Stimulated activated naive CD4-positive, alpha-beta T cell (primary cell): Measurements from ENCODE around the gene N4BP3.

ENCODE experiments used
- DNase-seq, 6 experiments: peaks; one replicate each; lab custom pipeline; 2025; lab: John Stamatoyannopoulos, UW

Gene N4BP3

DNA sequence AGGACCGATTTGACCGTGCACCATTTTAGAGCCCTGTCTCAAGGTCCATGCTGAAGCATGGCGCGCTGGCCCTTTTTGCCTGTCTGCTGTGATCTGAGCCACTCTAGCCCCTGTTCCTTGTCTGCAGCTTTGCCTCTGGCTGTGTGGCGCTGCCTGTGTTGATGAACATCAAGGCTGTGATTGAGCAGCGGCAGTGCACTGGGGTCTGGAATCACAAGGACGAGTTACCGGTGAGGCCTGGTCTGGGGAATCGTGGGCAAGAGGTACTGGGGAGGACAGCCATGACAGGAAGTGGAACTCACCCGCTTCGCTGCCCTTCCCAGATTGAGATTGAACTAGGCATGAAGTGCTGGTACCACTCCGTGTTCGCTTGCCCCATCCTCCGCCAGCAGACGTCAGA, 34.1 kb downstream of the N4BP3 start:
- no peak for DNase-seq

DNA sequence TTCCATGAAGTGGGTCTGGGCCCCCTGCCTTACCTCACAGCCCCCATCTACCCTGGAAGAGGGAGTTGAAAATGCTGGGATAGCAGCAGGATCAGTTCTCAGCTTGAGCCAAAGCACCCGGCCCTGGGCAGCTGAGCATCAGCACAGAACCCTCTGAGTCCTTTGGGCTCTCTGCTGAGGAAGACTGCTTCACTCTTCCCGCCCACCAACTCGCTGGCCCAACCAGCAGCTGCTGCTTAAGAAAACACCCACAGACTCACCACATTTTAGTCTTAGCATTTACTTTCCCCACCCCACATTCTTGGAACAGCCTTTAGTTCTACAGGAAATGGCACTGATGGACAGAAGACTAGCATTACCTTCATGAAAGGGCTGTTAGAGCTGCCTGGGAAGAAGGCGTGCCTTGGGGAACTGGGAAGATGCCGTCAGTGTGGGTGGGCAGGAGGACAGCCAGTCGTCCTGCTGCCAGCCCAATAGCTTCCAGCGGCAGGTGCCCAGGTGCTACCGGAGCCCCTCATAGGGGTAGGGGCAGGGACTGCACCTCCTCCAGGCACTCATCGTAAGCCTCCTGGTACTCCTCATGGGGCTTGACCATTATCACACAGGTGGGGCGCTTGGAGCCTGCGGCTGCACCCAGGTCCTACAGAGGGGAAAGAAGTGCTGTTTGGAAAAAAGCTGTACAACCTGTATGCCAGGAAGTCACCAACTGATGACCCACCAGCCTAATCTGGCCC, 36.0 kb downstream of the N4BP3 start:
- no peak for DNase-seq

DNA sequence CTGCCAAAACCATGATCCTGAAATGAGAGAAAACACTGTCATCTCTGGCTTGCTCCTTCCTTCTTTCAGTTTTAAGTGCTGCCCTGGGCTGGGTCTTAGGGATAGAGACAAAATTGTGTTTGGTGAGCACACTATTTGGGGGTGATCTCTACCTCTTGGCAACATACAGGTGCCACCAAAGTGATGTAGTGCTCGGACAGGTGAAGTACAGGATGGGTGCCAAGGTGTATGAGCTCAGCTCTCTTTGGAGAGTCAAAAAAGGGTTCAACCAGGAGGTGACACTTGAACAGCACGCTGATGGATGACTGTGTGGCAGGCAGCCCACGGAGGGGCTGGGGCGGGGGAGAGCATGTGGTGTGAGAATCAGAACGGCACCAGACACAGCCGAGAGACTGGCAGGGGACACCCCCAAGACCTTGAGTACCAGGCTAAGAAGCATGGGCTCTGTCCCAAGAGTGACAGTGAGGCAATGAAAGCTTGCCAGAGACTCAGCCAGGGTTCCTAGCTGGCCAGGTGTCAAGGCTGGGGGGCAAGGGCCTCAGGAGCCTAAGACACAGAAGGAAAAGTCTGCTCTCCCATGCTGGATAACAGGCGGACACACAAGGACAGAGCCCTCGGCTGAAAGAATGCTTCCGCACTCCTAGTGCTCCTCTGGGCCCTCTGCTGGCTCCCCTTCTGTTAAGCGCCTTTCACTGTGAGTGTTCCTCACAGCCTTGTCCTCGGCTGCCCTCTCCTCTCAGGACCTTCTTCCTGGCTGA, 37.8 kb downstream of the N4BP3 start:
- no peak for DNase-seq

DNA sequence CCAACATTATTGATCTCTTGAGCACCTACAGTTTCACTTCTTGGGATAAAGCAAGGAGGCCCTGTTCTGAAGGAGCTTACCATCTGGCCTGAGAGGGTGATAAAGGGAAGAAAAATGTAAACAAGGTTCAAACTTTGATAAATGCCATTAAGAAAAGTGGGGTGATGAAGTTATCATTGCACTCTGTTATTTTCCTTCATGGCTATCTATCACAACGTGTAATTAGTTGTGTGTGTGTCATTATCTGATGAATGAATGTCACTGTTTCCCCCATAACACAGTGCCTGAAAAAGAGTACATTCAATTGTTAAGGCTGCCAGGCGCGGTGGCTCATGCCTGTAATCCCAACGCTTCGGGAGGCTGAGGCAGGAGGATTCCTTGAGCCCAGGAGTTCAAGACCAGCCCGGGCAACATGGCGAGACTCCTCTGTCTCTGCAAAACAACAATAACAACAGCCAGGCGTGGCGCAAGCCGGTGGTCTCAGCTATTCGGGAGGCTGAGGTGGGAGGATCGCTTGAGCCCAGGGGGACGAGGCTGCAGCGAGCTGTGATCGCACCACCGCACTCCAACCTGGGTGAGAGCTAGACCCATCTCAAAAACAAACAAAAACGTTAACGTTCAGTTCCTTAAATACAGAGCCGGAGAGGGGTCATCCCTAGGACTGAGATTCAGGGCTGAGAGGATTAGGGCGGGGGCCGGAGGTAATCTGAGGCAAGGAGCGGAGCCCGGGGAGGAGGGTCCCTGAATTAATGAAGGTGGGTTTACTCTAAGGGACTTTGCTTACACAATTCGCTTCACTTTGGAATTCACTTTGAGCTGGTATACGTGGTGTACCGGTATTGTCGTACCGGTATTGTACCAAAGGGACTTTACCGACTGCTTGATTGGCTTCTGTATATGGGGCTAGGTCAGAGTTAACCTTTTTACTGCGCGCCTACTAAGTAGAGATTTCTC, 39.4 kb downstream of the N4BP3 start:
- no peak for DNase-seq

DNA sequence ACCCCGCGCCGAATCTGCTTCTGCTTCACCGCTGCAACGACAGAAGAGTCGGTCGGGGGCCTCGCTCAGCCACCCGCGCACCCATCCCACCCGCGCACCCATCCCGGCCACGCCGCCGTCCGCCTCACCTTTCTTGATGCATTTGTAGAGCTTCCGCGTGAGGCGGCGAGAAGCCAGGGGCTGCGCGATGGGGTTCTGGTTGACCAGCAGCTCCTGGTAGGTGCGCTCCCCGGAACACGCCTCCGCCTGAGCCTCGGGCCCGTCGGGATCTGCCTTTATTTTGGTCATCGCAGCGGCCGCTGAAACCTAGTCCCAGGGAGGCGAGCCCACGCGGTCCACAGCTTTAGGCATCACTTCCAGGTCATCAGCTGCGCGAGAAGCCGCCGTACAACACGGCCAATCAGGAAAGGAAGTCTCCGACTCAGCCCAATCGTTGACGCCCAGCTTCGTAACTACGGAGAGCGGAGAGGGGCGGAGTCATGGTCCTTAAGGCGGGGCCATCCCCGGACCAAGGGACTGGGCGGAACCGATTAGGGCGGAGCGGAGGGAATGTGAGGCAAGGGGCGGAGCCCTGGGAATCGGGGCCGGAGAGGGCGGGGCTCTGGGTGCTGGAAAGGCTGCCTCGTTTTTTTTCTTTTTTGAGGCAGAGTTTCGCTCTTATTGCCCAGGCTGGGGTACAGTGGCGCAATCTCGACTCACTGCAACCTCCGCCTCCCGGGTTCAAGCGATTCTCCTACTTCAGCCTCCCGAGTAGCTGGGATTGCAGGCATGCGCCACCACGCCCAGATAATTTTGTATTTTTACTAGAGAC, 40.4 kb downstream of the N4BP3 start, which contains the start of gene NHP2:
Gene NHP2 (minus strand): TSS at position 356 of the 811 bp plus-strand sequence. CDS start 68 bp downstream, at position 288.
- DNase-seq, result peak; percentile 94 to 97 (median 96)

DNA sequence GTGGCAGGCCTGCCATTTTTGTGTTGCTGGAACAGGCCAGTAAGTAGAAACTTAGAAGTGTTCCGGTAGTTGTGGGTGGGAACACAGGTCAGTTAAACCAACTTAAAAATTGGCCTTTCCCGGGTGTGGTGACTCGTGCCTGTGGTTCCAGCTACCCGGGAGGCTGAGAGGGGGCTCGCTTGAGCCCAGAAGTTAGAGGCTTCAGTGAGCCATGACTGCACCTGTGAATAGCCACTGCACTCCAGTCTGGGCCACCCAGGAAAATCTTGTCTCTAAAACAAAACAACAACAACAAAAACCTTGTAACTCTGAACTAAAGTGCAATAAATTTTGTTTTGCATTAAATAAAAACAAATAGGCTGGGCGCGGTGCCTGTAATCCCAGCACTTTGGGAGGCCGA, 41.7 kb downstream of the N4BP3 start:
- no peak for DNase-seq

DNA sequence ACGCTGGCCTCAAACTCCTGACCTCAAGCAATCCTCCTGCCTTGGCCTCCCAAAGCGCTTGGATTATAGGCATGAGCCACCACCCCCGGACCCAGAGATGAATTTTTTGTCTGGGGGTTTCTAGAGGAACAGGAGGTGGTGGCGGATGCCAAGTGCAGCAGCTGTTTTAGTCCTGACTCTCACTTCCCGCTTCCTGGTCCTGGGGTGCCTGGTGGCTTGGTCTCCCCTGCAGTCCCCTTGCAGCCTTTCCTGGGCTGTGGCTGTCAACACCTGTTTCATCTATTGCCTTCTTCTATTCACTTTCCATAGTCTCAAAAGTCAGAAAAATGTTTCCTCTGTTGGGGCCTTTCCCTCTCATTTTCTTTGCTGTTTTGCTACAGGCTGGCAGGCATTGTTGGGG, 46.8 kb downstream of the N4BP3 start:
- no peak for DNase-seq

DNA sequence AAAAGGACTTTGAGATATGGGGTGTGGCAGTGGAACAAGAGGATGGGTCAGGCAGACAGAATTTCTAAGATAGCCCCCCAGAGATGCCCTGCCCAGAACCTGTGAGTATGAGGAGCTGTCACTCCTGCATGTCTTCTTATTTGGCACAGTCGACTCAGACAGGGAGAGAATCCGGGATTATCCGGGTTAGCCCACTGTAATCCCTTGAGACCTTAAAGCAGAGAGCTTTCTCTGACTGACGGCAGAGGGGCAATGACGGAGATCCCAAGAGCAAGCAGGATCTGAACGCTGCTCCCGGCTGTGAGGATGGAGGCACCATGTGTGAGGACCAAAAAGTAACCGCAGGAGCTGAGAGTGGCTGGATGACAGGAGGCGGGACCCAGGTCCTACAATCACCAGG, 49.1 kb downstream of the N4BP3 start:
- DNase-seq, result no peak

DNA sequence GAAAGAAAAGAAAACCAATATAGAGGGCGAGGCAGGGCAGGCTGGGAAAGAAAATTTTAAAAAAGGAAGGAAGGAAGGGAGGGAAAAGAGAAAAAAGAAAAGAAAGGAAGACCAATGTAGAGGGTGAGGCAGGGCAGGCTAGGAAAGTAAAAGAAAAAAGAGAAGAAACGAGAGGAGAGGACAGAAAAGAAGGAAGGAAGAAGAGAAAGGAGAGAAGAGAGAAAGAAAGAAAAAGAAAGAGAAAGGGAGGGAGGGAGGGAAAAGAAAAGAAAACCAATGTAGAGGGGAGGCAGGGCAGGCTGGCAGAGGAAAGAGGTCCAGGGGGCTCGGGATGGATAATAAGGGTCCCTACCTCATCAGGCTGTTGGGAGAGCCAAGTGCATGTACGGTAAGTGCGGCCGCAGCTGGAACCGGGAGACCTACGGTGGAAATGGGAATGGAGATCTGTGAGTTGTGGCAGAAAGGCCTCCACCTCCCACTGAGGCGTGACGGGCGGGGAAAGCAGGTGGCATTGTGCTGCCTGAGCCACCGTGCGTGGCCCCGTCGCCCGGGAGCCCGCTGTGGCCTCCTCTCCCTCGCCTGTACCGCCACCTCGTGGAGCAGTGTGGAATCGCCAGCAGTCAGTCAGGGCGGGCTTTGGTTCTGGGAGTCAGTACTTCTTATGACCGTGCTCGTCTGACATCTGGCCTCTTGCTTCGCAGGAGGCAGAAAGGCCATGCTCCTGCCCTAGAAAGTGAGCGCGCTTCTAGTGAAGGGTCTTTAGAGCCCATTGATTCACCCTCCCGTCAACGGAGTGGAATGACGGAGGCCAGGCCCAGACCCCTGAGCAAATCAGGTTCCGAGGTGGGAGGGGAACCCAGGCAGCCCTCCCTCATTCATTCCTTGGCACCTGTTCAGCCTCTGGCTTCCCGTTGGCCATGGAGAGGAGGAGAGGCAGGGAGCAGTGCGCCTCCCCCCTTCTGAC, 50.7 kb downstream of the N4BP3 start:
- DNase-seq, result peak; percentile 71 to 93 (median 88)

DNA sequence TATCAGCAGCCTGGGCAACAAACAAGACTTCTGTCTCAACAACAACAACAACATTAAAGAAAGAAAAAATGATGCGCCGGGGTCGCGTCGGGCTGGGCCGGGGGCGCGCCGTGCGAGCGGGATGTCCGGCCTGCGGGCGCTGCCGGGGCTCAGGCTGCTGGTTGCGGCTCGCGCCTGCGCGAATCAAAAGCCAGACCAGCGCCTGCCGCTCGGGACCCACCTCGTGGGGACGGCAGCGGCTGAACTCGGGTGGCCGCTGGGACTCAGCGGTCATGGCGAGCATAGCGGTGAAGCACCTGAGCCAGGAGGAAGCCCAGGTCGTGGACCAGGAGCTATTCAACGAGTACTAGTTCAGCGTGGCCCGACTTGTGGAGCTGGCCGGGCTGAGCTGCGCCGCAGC, 52.2 kb downstream of the N4BP3 start:
- no peak for DNase-seq

DNA sequence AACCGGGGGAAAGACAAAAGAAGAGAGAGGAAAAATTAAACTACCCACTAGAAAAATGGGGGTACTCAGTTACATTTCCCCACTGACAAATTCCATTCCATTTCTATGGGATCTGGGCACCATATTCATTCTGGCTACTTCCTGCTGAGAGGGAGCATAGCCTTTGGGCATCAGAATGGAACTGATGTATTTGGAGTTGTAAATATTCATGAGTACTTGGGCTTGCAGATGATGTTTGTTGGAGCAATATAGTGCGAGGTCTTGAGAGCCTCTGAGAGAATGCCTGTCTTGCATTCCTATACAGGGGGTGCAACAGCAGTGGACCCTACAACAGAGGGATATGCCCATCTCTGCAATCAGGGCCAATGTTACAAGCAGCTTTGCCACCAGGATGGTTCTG, 57.1 kb downstream of the N4BP3 start:
- DNase-seq, result no peak

DNA sequence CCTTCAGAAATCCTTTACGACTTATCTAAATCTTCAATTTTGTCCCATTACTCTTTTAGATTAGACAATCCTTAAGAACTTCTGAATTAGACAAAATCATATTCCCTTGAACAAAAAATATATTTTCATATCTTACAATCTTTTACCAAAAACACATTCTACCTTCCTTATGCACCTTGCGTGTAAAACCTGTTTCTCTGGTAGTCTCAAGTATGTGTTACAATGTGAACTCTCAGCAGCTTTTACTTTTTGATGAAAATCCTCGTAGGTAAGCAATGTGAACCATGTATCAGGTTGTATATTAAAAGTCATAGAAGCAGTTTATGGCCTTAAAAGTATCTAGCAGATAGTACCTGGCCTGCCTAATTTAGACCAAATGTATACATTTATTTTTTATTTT, 61.1 kb downstream of the N4BP3 start:
- no peak for DNase-seq
